Chondrocyte (in vitro differentiated cells): Measurements from ENCODE around the gene MATR3. TPM values are rescaled to one million over a fixed set of nuclear protein-coding genes. Genes with fewer than 3 reads are reported as not detected.

ENCODE experiments used
- DNase-seq: peaks from one replicate; pipeline ENCODE4 v3.0.0; 2021; ENCODE audit warnings: mixed read lengths, low spot score
- H3K27ac Mint-ChIP-seq: one replicate; pipeline ENCODE4 v1.8.0; 2021; ENCODE audit warnings: mild to moderate bottlenecking, moderate library complexity, mixed read lengths; ENCODE audit not compliant: unreplicated experiment
- H3K27me3 Mint-ChIP-seq: 2 replicates; pipeline ENCODE4 v1.8.0; 2021; ENCODE audit warnings: low read depth, mixed read lengths
- H3K36me3 Mint-ChIP-seq: 2 replicates; pipeline ENCODE4 v1.8.0; 2021; ENCODE audit warnings: low read depth, mixed read lengths
- H3K4me1 Mint-ChIP-seq: 2 replicates; pipeline ENCODE4 v1.8.0; 2021; ENCODE audit warnings: low read depth, mild to moderate bottlenecking, mixed read lengths
- H3K4me3 Mint-ChIP-seq: one replicate; pipeline ENCODE4 v1.8.0; 2021; ENCODE audit warnings: mild to moderate bottlenecking, moderate library complexity, mixed read lengths; ENCODE audit not compliant: unreplicated experiment
- H3K9me3 Mint-ChIP-seq: 2 replicates; pipeline ENCODE4 v1.8.0; 2021; ENCODE audit warnings: low read depth, mixed read lengths
- total RNA-seq: library from RNA; stranded (reverse); gene quantifications from 3 replicates; pipeline ENCODE4 v1.2.1, GENCODE V29; 2021
- TF ChIP-seq, protein P1 (sequence below): fragments of 200-600 bp; sonication (generic); IDR thresholded peaks from 2 replicates; pipeline ENCODE4 v1.5.0; 2021; ENCODE audit warnings: antibody characterized with exemption, mild to moderate bottlenecking, moderate library complexity

MATR3 gene
- total RNA-seq, 1 donor from 2014 or later = 150 TPM

DNA sequence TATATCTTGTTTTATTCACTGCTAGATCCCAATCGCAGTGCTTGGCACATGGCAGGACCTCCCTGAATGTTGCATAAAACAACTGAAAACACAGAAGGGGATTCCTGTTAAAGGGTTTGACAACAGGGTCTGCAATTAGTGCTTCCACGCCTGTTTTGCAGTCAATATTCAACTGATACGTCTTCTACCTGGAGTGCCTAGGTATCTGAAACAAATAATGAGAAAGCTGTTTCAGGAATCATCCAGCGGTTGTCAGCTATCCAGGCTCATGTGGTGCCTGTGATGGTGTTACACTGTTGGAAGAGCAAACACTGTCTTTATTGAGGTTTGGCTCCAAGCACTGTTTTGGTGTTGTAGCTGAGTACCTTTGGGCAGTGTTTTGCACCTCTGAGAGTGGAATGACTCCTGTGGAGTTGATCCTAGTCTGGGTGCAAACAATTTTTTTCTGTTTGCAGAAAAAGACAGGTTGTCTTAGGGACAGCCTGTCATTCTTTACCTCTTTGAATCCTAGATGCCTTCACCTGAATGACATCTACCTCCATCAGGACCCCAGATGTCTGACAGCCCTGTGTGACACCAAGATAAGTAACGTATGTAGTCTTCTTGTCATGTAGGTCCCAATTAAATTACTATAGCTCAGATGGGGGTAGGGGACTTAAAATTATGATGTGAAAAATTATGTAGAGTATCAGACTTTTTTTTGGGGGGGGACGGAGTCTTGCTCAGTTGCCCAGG lies 14.8 kb upstream of the MATR3 start:
- Mint-ChIP-seq H3K9me3 (no peaks in the 10 kb centered on the region), H3K27me3 (no peaks in the 10 kb centered on the region), H3K4me3 (no peak overlapping the region), H3K27ac (no peak overlapping the region), H3K36me3 (peaks cover 11% of the 10 kb centered on the region), H3K4me1 (peaks cover 36% of the 10 kb centered on the region)
- no peak for DNase-seq
- TF ChIP-seq, protein P1, sequence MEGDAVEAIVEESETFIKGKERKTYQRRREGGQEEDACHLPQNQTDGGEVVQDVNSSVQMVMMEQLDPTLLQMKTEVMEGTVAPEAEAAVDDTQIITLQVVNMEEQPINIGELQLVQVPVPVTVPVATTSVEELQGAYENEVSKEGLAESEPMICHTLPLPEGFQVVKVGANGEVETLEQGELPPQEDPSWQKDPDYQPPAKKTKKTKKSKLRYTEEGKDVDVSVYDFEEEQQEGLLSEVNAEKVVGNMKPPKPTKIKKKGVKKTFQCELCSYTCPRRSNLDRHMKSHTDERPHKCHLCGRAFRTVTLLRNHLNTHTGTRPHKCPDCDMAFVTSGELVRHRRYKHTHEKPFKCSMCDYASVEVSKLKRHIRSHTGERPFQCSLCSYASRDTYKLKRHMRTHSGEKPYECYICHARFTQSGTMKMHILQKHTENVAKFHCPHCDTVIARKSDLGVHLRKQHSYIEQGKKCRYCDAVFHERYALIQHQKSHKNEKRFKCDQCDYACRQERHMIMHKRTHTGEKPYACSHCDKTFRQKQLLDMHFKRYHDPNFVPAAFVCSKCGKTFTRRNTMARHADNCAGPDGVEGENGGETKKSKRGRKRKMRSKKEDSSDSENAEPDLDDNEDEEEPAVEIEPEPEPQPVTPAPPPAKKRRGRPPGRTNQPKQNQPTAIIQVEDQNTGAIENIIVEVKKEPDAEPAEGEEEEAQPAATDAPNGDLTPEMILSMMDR = no peak

GRCh38 chr5:139282197-139282557 lies 11.4 kb upstream of the MATR3 start:
- DNase-seq = no peak
- H3K4me1 Mint-ChIP-seq = peaks cover 15% of the 10 kb centered on the region
- no peaks in the 10 kb centered on the region for H3K27me3 Mint-ChIP-seq
- H3K27ac Mint-ChIP-seq = no peak overlapping the region
- H3K36me3 Mint-ChIP-seq = peaks cover 18% of the 10 kb centered on the region
- TF ChIP-seq, protein P1 = no peak
- H3K4me3 Mint-ChIP-seq = no peak overlapping the region
- H3K9me3 Mint-ChIP-seq = no peaks in the 10 kb centered on the region

DNA sequence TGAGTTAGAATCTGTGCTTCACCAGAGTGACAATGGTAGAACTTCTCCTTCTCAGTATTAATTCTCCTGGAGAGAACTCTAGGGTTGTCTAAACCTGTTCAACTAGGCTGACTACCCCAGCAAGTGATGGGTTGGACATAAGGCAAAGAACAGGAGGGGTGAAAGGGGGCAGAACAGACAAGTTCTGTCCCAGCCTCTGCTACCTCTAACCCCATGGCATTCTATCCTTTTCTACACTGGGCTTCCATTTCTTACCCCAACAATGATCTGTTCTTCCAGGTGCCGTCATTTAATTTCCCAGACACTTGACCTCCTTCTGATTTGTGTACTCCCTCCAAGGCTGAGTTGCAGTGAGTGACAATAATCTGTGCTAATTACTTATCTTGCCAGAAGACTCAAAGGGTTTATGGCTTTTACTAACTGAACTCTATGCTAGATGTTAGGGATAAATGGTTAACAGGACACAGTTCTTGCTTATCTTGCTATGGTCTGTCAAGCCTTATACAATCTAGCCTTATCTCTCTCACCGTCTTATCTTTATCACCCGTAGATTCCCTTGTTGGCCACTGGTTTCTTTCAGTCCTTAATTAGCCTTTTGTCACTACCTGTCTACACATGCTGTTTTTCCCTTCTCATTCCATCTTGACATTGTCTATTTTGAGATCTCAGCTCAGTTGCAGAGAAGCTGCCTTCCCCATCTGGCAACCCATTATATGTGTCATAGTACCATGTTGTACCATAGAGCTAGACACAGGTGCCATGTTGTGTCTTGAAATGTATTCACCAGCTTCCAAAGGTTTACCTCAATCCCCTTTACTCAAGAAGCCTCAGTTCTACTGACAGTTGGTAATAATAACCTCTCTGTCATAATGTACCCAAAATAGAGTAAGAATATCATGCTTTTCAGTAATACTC lies 10.0 kb upstream of the MATR3 start:
- no peak for DNase-seq
- Mint-ChIP-seq H3K27me3 (no peaks in the 10 kb centered on the region), H3K4me3 (no peak overlapping the region), H3K4me1 (peaks cover 15% of the 10 kb centered on the region), H3K36me3 (peaks cover 20% of the 10 kb centered on the region), H3K27ac (no peak overlapping the region), H3K9me3 (no peaks in the 10 kb centered on the region)
- TF ChIP-seq, protein P1 = no peak

- no peak for DNase-seq
- Mint-ChIP-seq H3K4me1 (peaks cover 15% of the 10 kb centered on the region), H3K9me3 (no peaks in the 10 kb centered on the region), H3K36me3 (peaks cover 20% of the 10 kb centered on the region), H3K4me3 (no peak overlapping the region), H3K27ac (no peak overlapping the region), H3K27me3 (no peaks in the 10 kb centered on the region)
- TF ChIP-seq, protein P1 = no peak
Observed at GRCh38 chr5:139284295-139284694, 9.2 kb upstream of the MATR3 start.

DNA sequence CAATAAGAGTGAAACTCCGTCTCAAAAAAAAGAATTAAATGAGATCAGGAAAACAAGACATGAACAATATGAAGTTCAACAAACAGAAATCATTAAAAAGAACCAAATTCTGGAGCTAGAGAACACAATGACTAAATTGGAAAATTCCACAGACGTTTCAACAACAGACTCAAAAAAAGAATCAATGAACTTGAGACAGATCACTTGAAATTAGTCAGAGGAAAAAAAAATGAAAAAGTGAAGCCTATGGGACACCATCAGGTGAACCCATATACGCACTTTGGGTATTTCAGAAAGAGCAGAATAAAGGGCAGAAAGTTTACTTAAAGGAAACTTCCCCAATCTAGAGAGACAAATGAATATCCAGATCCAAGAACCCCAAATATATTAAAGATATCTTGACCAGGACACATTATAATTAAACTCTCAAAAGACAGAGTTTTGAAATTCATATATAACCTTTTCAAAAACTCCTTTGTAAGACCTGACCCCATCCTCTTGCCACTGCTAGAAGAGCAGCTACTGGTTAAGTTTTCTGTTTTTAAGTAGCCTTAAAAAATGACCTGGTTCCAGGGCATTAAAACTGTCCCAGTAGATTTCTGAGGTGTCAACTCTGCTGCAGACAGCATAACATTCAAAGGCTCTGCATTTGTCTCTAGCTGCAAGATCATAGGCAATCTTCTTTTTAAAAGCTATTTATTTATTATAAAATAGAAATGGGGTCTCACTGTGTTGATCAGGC lies 7.7 kb upstream of the MATR3 start:
- no peak for DNase-seq
- no peak overlapping the region for H3K27ac Mint-ChIP-seq
- H3K36me3 Mint-ChIP-seq = peaks cover 15% of the 10 kb centered on the region
- no peaks in the 10 kb centered on the region for H3K9me3 Mint-ChIP-seq
- TF ChIP-seq, protein P1 = no peak
- peaks cover 11% of the 10 kb centered on the region for H3K4me1 Mint-ChIP-seq
- no peaks in the 10 kb centered on the region for H3K27me3 Mint-ChIP-seq
- H3K4me3 Mint-ChIP-seq = no peak overlapping the region
